ENCODE measurements around the gene TGIF2LY.
"Not testable (repeated sequence)": the region's sequence is repeated elsewhere in the genome, so short reads cannot be mapped to it uniquely, and the experiment has no call there.

Gene TGIF2LY

GRCh38 chrY:3578767-3579166 is at the start of gene TGIF2LY:
Gene TGIF2LY, plus strand, starts transcription at chrY:3579067. Its CDS starts 178 bp downstream, at chrY:3579245.
- DNase-seq, result not testable (repeated sequence)
